Measurements from ENCODE around the gene SMG1. TPM values are rescaled to one million over a fixed set of nuclear protein-coding genes. Genes with fewer than 3 reads are reported as not detected.

The SMG1 gene
- total RNA-seq, 2 experiments from 2014 or later: 120 to 127 TPM

DNA sequence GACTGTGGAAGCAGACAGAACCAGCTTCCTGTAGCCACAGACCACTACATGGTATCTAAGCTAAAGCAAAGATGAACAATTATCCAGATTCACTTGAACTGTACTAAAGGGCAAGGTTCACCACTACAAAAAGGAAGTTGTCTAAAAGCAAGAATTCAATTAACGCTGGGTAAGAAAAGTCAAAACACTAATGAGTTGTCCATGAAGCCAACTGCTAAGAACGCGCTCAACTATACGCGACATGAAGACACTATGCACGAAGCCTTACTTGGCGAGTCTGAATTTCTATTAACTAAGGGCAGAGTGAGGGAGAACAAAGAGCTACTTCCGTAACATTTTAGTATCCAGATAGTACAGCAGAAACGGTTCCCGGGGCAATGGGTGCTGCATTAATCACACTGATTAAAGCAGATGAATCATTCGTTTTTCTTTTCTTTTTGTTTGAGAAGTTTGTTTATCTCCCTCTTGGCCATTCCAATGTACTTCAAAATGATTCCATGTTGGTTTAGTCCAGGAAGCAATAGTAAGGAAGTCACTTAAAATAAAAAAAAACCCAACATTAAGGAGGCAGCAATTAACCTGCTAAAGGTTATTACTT, 133.3 kb downstream of the SMG1 start:
- TF ChIP-seq CTCF (IDR thresholded peaks at IDR 0.05): no peak
- Mint-ChIP-seq H3K4me1 (ENCODE audit: low read depth) (peaks cover 27% of the 10 kb centered on the region), H3K9me3 (no peaks in the 10 kb centered on the region), H3K27ac (no peak overlapping the region), H3K27me3 (no peaks in the 10 kb centered on the region), H3K36me3 (ENCODE audit: low read depth) (peaks cover 73% of the 10 kb centered on the region), H3K4me3 (no peak overlapping the region)
- Histone ChIP-seq H3K9me3 (ENCODE audit: control insufficient read depth in 1 of 2, insufficient read depth in 1 of 2, low read length in 2 of 2) (no peaks in the 10 kb centered on the region), H3K27me3 (ENCODE audit: control insufficient read depth in 1 of 2, insufficient read depth in 2 of 2, low read length in 2 of 2) (no peaks in the 10 kb centered on the region), H3K36me3 (ENCODE audit: insufficient read depth, low read length) (peaks cover 59% of the 10 kb centered on the region), H3K27ac (ENCODE audit: low read depth in 1 of 2, low read length in 2 of 2) (no peak overlapping the region), H3K4me1 (ENCODE audit: insufficient read depth, low read length) (peaks cover 19% of the 10 kb centered on the region), H3K4me3 (ENCODE audit: low read length) (no peak overlapping the region)
- no peak for ATAC-seq (ENCODE audit: poor library complexity)
- intact Hi-C loops (cut with DNase I, micrococcal nuclease): loop anchor here in 1 of 2 experiments (5.0 to 10.0 kb wide), 2 partner anchors 762 to 1089 kb away; partner anchors contain the start of genes GPRC5B and VPS35L
- DNase-seq: no peak
- ChIA-PET CTCF (interaction anchor here (9.5 kb wide), 1 partner anchor 8 kb away, joined by 95 read pairs; the partner anchor contains the start of gene ARL6IP1), POLR2A (interaction anchor here (9.1 kb wide), 1 partner anchor 10 kb away, joined by 232 read pairs; the partner anchor contains the start of gene ARL6IP1)

- H3K4me1 Mint-ChIP-seq (ENCODE audit: low read depth): peaks cover 49% of the 10 kb centered on the region
- no peak for TF ChIP-seq CTCF (IDR thresholded peaks at IDR 0.05)
- POLR2A ChIA-PET: interaction anchor here (0.6 to 9.1 kb wide), 11 partner anchors 13 to 1420 kb away, joined by 3 to 232 read pairs (median 4); partner anchors contain the start of genes ARL6IP1, COQ7, SMG1 and VPS35L
- H3K27ac Mint-ChIP-seq: peak within 1 kb of the TSS; percentile 83
- H3K36me3 Mint-ChIP-seq (ENCODE audit: low read depth): peaks cover 78% of the 10 kb centered on the region
- H3K27me3 ChIP-seq (ENCODE audit: control insufficient read depth in 1 of 2, insufficient read depth in 2 of 2, low read length in 2 of 2): no peaks in the 10 kb centered on the region
- H3K27ac ChIP-seq (ENCODE audit: low read depth in 1 of 2, low read length in 2 of 2): peak within 1 kb of the TSS; percentile 63 to 66
- H3K4me3 Mint-ChIP-seq: peak within 1 kb of the TSS; percentile 92
- intact Hi-C loops (cut with DNase I, micrococcal nuclease): loop anchor here (1.0 to 10.0 kb wide), 5 partner anchors 11 to 1092 kb away; partner anchors contain the start of genes ARL6IP1 (in 2 of the 2), CCP110 (in 1 of the 2), COQ7 (in 1 of the 2) and GDE1 (in 1 of the 2)
- no peaks in the 10 kb centered on the region for H3K9me3 ChIP-seq (ENCODE audit: control insufficient read depth in 1 of 2, insufficient read depth in 1 of 2, low read length in 2 of 2)
- H3K27me3 Mint-ChIP-seq: no peaks in the 10 kb centered on the region
- CTCF ChIA-PET: interaction anchor here (1.0 to 9.5 kb wide), 2 partner anchors 11 to 734 kb away, joined by 3 to 95 read pairs; partner anchors contain the start of gene ARL6IP1
- ATAC-seq (ENCODE audit: poor library complexity) (peak; percentile 94), DNase-seq (peak; percentile 84 to 99 (median 89))
- H3K4me3 ChIP-seq (ENCODE audit: low read length): peak within 1 kb of the TSS; percentile 79
- H3K36me3 ChIP-seq (ENCODE audit: insufficient read depth, low read length): peaks cover 63% of the 10 kb centered on the region
- peaks cover 47% of the 10 kb centered on the region for H3K4me1 ChIP-seq (ENCODE audit: insufficient read depth, low read length)
- no peaks in the 10 kb centered on the region for H3K9me3 Mint-ChIP-seq
Measured at GRCh38 chr16:18789850-18790706, 136.1 kb downstream of the SMG1 start, which contains the start of gene RPS15A. RPS15A (minus strand) TSS chr16:18790334; CDS start chr16:18789113, 1,221 bp downstream.

DNA sequence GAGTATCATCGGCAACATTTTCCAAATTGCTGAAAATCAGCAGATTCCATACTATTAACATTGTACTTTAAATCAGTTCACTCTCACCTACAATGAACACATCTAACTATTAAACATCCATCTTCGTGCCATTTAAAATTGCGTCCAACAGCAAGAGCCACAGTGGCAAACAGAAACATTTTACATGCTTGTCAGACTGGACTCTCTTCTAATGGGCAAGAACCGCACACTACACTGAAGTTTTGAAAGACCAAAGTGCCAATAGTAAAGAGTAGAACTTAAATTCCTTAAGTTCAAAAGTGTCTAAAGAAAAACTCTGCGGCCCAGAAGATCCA, 136.7 kb downstream of the SMG1 start:
- POLR2A ChIA-PET: interaction anchor here (0.9 to 9.1 kb wide), 6 partner anchors 13 to 1419 kb away, joined by 3 to 232 read pairs (median 8); partner anchors contain the start of genes ARL6IP1, COQ7, SMG1 and VPS35L
- CTCF ChIA-PET: interaction anchor here (1.0 to 9.5 kb wide), 2 partner anchors 12 to 735 kb away, joined by 3 to 95 read pairs; partner anchors contain the start of gene ARL6IP1
- no peaks in the 10 kb centered on the region for H3K9me3 Mint-ChIP-seq
- TF ChIP-seq CTCF (IDR thresholded peaks at IDR 0.05): no peak
- no peak for ATAC-seq (ENCODE audit: poor library complexity)
- peaks cover 50% of the 10 kb centered on the region for H3K4me1 ChIP-seq (ENCODE audit: insufficient read depth, low read length)
- intact Hi-C loops (cut with DNase I, micrococcal nuclease): loop anchor here in 1 of 2 experiments (5.0 kb wide), 1 partner anchor 278 kb away; the partner anchor contains the start of gene COQ7
- H3K4me3 ChIP-seq (ENCODE audit: low read length): peak overlapping the region; percentile 79
- H3K9me3 ChIP-seq (ENCODE audit: control insufficient read depth in 1 of 2, insufficient read depth in 1 of 2, low read length in 2 of 2): no peaks in the 10 kb centered on the region
- peaks cover 83% of the 10 kb centered on the region for H3K36me3 Mint-ChIP-seq (ENCODE audit: low read depth)
- H3K27ac Mint-ChIP-seq: peak overlapping the region; percentile 83
- peak overlapping the region; percentile 63 to 66 for H3K27ac ChIP-seq (ENCODE audit: low read depth in 1 of 2, low read length in 2 of 2)
- peaks cover 55% of the 10 kb centered on the region for H3K4me1 Mint-ChIP-seq (ENCODE audit: low read depth)
- H3K27me3 Mint-ChIP-seq: no peaks in the 10 kb centered on the region
- no peaks in the 10 kb centered on the region for H3K27me3 ChIP-seq (ENCODE audit: control insufficient read depth in 1 of 2, insufficient read depth in 2 of 2, low read length in 2 of 2)
- peak overlapping the region; percentile 92 for H3K4me3 Mint-ChIP-seq
- H3K36me3 ChIP-seq (ENCODE audit: insufficient read depth, low read length): peaks cover 64% of the 10 kb centered on the region
- no peak for DNase-seq
